Brain microvascular endothelial cell (primary cell): ENCODE data around the gene RRAGD.

Source experiments
- DNase-seq: peaks from one replicate; pipeline ENCODE4 v3.0.0-alpha.2; 2020
- H3K27ac ChIP-seq: fragments of 250-450 bp; sonication (Bioruptor Pico); 2 replicates; pipeline ENCODE4 v1.5.1; 2020; ENCODE audit warnings: mild to moderate bottlenecking, moderate library complexity
- H3K27me3 ChIP-seq: fragments of 250-450 bp; sonication (Bioruptor Pico); replicated peaks from 2 replicates; pipeline ENCODE4 v1.5.1; 2020; ENCODE audit warnings: mild to moderate bottlenecking
- H3K36me3 ChIP-seq: fragments of 250-450 bp; sonication (Bioruptor Pico); replicated peaks from 2 replicates; pipeline ENCODE4 v1.5.1; 2020; ENCODE audit warnings: mild to moderate bottlenecking
- H3K4me3 ChIP-seq: 2 replicates; pipeline ENCODE4 v1.5.1; 2011; ENCODE audit warnings: low read depth, mild to moderate bottlenecking, control low read depth, low read length, moderate library complexity
- in situ Hi-C: cut with HindIII; loops from 2 replicates; pipeline ENCODE4 v1.10.0; 2017; ENCODE audit warnings: low sequenced_read_pairs, low pct_ligation_motif_present
- TF ChIP-seq, protein P1 (sequence below): IDR thresholded peaks from 2 replicates; pipeline ENCODE4 v1.5.1; 2011; ENCODE audit warnings: low read depth, mild to moderate bottlenecking, moderate library complexity, low read length, control low read depth, inconsistent platforms; ENCODE audit errors: missing control alignments

RRAGD gene

DNA sequence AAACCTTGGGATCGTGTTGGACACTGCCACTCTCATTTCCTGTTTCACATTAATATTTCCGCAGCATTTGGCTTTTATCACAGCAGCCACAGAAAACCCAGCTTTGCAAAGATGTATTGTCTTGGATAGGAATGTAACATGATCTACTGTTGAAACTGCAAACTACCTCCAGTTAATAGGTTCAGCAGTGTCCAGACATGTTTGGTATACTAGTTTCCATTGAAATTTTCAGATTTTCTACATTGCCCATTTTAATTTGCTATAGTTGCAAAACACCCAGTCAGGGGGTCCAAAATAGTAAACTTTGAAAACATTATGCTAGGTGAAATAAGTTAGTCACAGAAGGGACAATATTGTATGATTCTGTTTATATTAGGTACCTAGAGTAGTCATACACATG is 24.2 kb upstream of the RRAGD start:
- H3K4me3 ChIP-seq, result no peak overlapping the region
- DNase-seq, result no peak
- H3K36me3 ChIP-seq, result no peaks in the 10 kb centered on the region
- peaks cover 7% of the 10 kb centered on the region for H3K27me3 ChIP-seq
- in situ Hi-C loops, result no loop called here
- H3K27ac ChIP-seq, result no peak overlapping the region
- TF ChIP-seq, protein P1, sequence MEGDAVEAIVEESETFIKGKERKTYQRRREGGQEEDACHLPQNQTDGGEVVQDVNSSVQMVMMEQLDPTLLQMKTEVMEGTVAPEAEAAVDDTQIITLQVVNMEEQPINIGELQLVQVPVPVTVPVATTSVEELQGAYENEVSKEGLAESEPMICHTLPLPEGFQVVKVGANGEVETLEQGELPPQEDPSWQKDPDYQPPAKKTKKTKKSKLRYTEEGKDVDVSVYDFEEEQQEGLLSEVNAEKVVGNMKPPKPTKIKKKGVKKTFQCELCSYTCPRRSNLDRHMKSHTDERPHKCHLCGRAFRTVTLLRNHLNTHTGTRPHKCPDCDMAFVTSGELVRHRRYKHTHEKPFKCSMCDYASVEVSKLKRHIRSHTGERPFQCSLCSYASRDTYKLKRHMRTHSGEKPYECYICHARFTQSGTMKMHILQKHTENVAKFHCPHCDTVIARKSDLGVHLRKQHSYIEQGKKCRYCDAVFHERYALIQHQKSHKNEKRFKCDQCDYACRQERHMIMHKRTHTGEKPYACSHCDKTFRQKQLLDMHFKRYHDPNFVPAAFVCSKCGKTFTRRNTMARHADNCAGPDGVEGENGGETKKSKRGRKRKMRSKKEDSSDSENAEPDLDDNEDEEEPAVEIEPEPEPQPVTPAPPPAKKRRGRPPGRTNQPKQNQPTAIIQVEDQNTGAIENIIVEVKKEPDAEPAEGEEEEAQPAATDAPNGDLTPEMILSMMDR, result no peak

DNA sequence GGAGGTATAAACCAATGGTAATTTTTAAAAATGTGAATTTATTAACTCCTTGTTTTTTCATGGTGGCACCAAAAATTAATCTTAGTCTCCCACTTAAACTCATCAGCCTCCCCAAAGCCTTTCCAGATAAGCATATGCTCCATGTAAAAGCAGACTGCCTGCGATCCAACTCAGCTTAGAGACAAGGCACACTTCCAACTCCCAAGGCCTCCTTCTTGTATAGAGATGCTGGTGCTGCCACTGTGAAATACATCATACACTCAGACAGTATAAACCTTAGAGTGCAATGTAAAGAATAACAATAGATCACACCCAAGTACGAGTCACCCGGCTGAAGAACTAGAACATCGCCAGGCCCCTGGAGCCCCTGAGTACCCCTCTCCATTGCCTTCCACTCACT is 22.9 kb upstream of the RRAGD start:
- TF ChIP-seq, protein P1, result no peak
- in situ Hi-C loops, result no loop called here
- Histone ChIP-seq H3K27ac (no peak overlapping the region), H3K27me3 (peaks cover 7% of the 10 kb centered on the region), H3K36me3 (no peaks in the 10 kb centered on the region), H3K4me3 (no peak overlapping the region)
- DNase-seq, result no peak

DNA sequence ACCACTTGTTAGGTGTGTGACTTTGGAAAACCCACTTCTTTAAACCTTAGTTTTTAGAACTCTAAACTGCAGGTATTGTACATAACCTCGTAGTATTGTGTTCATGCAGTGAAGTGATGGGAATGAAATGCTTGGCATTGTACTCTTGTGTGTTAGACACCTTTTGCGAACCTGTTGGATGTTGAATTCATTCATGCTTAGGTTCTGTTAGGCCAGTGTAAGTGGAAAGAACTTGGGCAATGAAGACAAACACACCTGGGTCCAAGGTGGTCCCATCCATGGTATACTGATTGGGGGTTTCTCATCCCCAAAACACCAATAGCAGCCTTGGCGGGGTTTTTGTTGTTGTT is 22.1 kb upstream of the RRAGD start:
- in situ Hi-C loops, result no loop called here
- Histone ChIP-seq H3K4me3 (no peak overlapping the region), H3K27me3 (peaks cover 7% of the 10 kb centered on the region), H3K36me3 (no peaks in the 10 kb centered on the region), H3K27ac (no peak overlapping the region)
- TF ChIP-seq, protein P1, result no peak
- no peak for DNase-seq

DNA sequence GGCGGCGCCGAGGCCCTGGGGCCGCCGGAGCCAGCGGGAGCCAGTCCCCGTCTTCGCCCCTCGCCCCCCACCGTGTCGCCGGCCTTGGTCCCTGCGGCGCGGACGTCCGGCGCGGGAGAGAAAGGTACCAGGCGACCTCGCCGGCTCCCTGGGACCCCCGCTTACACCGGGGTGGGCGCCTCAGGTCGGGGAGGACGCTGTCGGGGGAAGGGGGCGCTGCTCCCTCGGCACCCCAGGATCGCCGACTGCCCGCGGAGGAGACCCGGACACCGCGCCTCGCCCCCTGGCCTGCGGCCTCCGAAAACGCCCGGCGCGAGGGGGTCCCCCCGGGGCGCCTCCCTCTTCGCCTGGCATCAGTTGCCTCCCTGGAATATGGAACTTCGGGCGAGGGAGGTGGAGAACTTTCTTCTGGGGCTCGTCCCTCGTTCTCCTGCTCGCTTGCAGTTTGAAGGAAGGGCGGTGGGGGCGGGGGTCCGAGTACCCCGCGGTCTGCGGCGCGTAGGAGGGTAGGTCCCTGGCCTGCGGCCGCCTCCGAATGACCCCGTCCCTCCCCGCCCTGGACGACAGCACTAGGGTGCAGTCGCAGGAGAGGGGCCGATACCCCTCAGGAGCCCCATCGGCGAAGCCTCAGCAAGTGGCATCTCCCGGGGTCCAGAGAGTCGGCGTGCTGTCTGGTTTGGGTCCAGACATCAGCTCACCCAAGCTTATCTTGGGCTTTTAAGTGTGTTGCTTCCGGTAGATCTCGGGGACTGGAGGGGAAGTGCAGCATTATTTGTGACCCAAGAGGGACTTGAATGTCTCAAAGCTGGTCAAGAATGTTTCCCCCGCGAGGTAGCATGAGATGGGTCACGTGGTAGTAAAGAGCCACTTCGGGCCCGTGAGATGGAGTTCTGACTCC is 21.4 kb upstream of the RRAGD start:
- Histone ChIP-seq H3K36me3 (no peaks in the 10 kb centered on the region), H3K27ac (no peak overlapping the region), H3K4me3 (peak overlapping the region; percentile 56), H3K27me3 (peaks cover 7% of the 10 kb centered on the region)
- DNase-seq, result no peak
- TF ChIP-seq, protein P1, result no peak
- in situ Hi-C loops, result no loop called here

DNA sequence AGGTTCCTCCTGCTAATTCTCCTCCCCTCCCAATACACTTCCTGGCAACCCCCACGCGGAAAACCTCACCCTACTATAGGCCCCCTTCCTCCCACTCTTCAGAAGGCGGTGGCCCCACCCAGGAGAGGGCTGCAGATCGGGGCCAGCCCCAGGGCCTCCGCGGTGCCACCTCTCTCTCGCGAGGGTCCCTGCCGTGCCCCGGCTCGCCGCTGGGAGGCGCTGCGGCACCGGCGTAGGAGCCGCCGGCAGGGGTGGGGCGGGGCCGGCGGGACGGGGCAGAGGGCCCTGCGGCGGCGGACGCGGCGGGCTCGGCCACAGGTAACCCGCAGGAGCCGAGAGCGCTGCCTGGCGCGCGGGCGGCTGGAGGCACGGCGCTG is 20.8 kb upstream of the RRAGD start, which contains the start of gene ANKRD6:
TSS of gene ANKRD6 (plus strand) at position 278 of the 377 bp plus-strand sequence. CDS start 133,825 bp downstream, outside the sequence.
- in situ Hi-C loops, result no loop called here

More for the DNA sequence above, 20.8 kb upstream of the RRAGD start, which contains the start of gene ANKRD6:
- TF ChIP-seq, protein P1, result peak; percentile 66
- peak; percentile 5 for DNase-seq
- Histone ChIP-seq H3K27me3 (peaks cover 7% of the 10 kb centered on the region), H3K27ac (no peak within 1 kb of the TSS), H3K4me3 (peak within 1 kb of the TSS; percentile 56), H3K36me3 (no peaks in the 10 kb centered on the region)
